IPS-NIHi7 (cell line): ENCODE data around the gene TMEM223.
A peak's percentile ranks its signal among the peaks of the same experiment; 100 is the strongest.
"Not testable (repeated sequence)": the region's sequence is repeated elsewhere in the genome, so short reads cannot be mapped to it uniquely, and the experiment has no call there.

ENCODE experiments used
- DNase-seq: peaks from one replicate; pipeline ENCODE4 v3.0.0; 2012; ENCODE audit warnings: mixed read lengths; ENCODE audit errors: extremely low spot score

Gene TMEM223

GRCh38 chr11:62801071-62801470, 9.3 kb upstream of the TMEM223 start:
- DNase-seq: no peak

- no peak for DNase-seq
Observed at GRCh38 chr11:62799486-62799885, 7.7 kb upstream of the TMEM223 start.

GRCh38 chr11:62796281-62796680, 4.5 kb upstream of the TMEM223 start:
- no peak for DNase-seq

GRCh38 chr11:62794201-62794775, 2.5 kb upstream of the TMEM223 start:
- DNase-seq: no peak

GRCh38 chr11:62792202-62792575, 383 bp upstream of the TMEM223 start:
- DNase-seq: peak; percentile 42

GRCh38 chr11:62789576-62789975, 2.2 kb downstream of the TMEM223 start:
- no peak for DNase-seq

- no peak for DNase-seq
Observed at GRCh38 chr11:62788991-62789390, 2.8 kb downstream of the TMEM223 start.

- peak; percentile 93 for DNase-seq
Observed at GRCh38 chr11:62787005-62787759, 4.6 kb downstream of the TMEM223 start, which contains the start of gene TMEM179B. TMEM179B (plus strand) TSS chr11:62787402; CDS start chr11:62787432, 30 bp downstream.

GRCh38 chr11:62786318-62787004, 5.3 kb downstream of the TMEM223 start:
- DNase-seq: peak; percentile 92

GRCh38 chr11:62782753-62783152, 9.1 kb downstream of the TMEM223 start:
- DNase-seq: no peak

- no peak for DNase-seq
Observed at GRCh38 chr11:62778441-62778840, 13.4 kb downstream of the TMEM223 start.

- no peak for DNase-seq
Observed at GRCh38 chr11:62777389-62777788, 14.4 kb downstream of the TMEM223 start.

GRCh38 chr11:62775646-62776045, 16.2 kb downstream of the TMEM223 start:
- DNase-seq: no peak

GRCh38 chr11:62774407-62774806, 17.4 kb downstream of the TMEM223 start:
- DNase-seq: no peak

- DNase-seq: peak; percentile 96
Observed at GRCh38 chr11:62771144-62772021, 20.4 kb downstream of the TMEM223 start, which contains the start of gene TAF6L. TAF6L (plus strand) TSS chr11:62771396; CDS start chr11:62775784, 4,388 bp downstream.

- DNase-seq: peak; percentile 33
Observed at GRCh38 chr11:62770778-62771143, 21.0 kb downstream of the TMEM223 start.

- DNase-seq: not testable (repeated sequence)
Observed at GRCh38 chr11:62760867-62761227, 31.0 kb downstream of the TMEM223 start.

- peak; percentile 55 for DNase-seq
Observed at GRCh38 chr11:62757846-62758788, 33.7 kb downstream of the TMEM223 start.

GRCh38 chr11:62755086-62755615, 36.7 kb downstream of the TMEM223 start:
- DNase-seq: no peak
